Activated CD4-positive, alpha-beta T cell treated with anti-CD3 and anti-CD28 coated beads, Interleukin-10, Interleukin-2, amounts not matched to agents 100 ng/mL and 50 ng/mL, durations not matched to agents 16 hours and 8 hours (primary cell): Measurements from ENCODE around the gene OR7G1.

Source experiments
- DNase-seq: peaks from one replicate; pipeline ENCODE4 v3.0.0-alpha.2; 2020

OR7G1 gene, protein sequence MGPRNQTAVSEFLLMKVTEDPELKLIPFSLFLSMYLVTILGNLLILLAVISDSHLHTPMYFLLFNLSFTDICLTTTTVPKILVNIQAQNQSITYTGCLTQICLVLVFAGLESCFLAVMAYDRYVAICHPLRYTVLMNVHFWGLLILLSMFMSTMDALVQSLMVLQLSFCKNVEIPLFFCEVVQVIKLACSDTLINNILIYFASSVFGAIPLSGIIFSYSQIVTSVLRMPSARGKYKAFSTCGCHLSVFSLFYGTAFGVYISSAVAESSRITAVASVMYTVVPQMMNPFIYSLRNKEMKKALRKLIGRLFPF

DNA sequence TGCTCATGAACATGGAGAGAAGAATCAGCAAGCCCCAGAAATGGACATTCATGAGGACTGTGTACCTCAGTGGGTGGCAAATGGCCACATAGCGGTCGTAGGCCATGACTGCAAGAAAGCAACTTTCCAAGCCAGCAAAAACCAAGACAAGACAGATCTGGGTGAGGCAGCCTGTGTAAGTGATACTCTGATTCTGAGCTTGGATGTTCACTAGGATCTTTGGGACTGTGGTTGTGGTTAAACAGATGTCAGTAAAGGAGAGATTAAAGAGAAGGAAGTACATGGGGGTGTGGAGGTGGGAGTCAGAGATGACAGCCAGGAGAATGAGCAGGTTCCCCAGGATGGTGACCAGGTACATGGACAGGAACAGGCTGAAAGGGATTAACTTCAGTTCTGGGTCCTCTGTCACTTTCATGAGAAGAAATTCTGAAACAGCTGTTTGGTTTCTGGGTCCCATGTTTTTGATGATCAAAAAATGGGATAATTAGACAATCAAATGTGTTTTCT, at the start of gene OR7G1:
TSS of gene OR7G1 (minus strand) at position 457 of the 507 bp plus-strand sequence. CDS start at position 457, 0 bp downstream.
- DNase-seq = no peak

DNA sequence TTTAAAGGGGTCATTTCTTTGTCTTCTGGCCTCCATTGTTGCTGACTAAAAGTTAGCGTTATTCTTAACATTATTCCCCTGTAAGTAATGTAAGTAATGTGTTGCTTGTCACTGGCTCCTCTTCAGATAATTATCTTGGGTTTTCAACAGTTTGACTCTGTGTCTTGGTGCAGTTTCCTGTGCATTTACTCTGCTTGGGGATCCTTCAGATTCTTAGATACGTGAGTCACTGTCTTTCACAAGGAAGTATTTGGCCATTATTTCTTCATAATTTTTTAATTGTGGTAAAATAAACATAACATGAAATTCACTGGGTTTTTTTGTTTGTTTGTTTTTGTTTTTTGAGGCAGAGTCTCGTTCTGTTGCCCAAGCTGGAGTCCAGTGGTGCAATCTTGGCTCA, 49.7 kb upstream of the OR7G1 start:
- no peak for DNase-seq

DNA sequence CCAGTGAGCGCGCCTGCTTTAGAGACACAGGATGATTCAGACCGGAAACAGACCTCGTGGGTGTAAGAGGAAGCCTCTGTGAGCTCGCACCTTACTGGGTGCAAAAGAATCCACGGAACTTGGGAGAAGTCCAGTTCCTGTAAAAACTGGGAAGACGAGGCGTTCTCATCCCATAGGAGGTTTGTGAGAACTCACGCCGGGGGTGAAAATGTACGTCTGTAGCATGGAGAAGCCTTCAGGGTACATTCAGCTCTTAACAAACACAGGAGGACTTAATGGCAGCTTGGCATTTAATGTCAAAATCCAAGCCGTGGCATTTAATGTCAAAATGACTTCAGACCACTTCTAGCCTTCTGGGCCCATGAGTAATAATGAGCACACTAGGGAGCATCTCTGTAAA, 45.9 kb upstream of the OR7G1 start:
- no peak for DNase-seq

DNA sequence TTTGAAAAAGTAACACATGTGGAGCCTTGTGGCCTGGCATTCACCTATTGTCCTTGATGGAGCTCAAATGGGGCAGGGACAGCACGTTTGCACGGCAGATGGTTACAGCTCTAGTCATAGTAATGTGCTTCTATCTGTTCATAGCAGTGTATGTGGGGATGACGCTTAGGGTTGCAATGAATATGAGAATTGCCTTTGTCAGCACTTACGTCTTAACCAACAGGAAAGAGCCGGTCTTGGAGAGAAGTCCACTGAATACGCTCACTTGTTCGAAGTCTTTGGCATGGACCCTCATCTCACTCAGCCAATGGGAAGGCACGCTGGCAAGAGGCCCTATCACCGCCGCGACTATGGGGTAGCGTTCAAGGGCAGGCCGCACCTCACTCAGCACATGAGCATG, 44.3 kb upstream of the OR7G1 start:
- DNase-seq = no peak

DNA sequence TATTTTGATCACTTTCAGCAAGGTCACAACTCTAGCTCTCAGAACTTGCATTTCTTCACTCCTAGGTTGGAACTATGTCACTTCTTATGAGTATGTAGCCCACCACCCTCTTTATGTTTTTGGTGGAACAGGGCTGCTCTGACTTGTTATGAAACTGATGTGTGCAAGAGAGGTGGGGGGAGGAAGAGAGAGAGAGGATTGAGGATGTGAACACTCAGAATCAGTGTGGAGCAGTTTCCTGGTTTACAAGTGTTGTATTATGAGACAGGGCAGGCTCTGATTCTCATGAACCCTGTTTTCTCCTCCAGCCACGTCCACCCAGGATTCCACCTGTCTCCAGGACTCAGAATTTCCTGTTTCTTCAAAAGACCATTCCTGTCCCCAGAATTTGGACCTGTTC, 40.7 kb upstream of the OR7G1 start:
- no peak for DNase-seq

DNA sequence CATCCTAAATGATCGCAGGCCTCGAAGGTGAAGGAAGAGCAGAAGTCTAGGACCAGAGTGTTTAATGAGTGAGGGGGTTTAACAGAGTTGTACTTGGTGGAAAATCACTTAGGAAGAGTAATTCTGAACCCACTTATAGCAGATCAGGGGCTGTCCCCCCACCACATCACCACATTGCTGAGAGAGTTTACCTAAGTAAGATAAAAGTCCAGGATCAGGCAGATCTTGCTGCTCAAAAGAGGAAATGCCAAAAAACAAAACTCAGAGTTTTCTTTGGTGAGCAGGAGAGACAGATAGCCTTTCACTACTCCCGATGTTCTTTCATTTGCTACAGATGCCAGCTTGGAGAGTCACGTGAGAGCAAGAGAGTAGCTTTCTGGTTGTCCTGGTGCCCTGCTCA, 40.0 kb upstream of the OR7G1 start:
- DNase-seq = no peak

DNA sequence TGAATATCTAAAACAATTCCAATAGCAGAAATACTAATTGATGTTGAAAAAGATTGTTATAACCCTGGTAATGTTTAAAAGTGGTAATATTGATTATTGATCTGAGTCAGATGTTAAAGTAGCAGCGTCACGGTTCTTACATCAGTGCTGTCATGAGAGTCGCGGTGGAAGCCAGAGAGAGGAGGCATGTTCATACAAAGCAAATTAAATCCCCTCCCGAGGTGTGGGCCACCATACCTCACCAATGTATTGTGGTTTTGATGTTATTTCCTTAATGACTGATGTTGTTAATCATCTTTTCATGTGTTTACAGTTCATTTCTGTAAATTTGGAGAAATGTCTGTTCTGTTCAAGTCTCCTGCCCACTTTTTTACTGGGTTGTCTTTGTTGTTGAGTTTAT, 35.8 kb upstream of the OR7G1 start:
- DNase-seq = no peak

DNA sequence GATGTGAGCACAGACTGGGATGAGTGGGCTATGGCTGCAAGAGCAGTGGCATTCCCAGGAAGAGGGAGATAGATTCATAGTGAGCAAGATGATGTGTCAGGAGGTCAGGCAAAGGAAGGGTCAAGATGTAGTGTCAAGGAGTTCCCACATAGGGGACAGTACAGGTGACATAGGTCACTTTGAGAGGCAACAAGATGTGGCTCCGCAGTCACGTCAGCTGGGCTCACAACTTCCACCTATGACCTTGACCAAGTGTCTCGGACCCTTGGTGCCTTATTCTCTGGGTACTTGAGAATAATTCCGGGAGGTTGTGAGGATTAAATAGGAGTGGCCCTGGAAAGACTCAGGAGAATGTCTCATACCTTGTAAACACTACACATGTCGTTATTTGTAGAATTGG, 35.1 kb upstream of the OR7G1 start:
- DNase-seq = no peak

DNA sequence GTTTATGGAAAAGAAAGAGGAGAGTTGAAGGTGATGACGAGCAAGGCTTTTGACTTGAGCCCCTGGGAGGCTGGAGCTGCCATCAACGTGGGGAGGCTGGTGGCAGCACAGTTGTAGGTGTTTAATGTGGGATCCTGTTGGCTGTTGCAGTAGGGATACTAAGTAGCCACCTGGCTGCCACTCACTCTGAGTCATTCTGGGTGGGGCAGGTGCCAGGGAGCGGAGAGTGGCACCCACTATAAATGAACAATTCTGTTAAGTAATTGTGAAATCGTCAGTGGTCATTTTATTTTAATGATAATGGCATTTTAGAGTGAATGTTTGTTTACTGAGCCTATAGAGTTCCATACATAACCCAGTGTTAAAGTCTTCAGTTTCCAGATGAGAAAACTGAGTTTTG, 34.4 kb upstream of the OR7G1 start:
- DNase-seq = no peak

DNA sequence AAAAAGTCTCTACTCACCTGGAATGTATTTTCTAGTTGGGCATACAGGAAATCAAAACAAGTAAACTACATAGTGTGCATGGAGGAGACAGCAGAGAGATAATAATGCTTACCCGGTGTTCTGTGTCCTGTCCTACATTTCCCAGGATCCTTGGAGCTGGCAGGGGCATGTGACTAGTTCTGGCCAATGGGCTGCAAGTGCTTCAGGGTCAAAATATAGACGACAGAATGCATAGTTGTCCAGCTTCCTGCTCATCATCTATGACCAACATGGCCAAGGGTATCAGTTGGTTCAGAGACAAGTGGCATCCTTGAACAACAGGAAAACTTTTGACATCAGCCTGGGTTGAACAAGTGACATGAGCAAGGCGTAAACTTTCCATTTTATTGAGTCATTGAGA, 33.1 kb upstream of the OR7G1 start:
- no peak for DNase-seq

DNA sequence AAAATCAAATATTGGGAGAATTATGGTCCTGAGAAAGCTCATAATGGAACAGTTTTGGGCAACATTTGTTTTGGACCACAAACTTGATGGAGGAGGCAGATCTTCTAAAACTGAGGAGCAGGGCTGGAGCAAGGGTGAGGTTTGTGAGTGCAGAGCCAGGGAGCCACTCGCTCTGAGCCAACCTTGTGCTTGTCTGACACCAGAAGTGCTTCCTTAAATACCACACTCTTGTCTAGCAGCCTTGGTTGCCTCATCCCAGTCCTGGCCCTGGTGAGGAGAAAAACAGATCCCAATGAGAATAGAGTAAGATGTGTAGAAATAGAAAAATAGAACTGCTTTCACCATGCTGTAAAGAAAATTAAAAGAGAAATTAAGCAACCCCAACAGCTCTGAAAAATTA, 31.3 kb upstream of the OR7G1 start:
- no peak for DNase-seq

DNA sequence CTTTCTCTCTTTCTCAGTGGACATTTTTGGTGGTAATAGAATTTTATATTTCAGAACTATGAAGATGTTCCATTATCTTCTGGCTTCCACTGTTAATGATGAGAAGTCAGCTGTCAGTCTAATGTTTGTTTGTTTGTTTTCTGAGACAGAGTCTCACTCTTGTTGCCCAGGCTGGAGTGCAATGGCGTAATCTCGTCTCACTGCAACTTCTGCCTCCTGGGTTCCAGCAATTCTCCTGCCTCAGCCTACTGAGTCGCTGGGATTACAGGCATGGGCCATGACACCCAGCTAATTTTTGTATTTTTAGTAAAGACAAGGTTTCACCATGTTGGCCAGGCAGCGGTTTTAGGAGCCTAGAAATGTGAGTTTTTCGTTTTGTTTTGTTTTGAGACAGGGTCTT, 29.4 kb upstream of the OR7G1 start:
- DNase-seq = no peak

DNA sequence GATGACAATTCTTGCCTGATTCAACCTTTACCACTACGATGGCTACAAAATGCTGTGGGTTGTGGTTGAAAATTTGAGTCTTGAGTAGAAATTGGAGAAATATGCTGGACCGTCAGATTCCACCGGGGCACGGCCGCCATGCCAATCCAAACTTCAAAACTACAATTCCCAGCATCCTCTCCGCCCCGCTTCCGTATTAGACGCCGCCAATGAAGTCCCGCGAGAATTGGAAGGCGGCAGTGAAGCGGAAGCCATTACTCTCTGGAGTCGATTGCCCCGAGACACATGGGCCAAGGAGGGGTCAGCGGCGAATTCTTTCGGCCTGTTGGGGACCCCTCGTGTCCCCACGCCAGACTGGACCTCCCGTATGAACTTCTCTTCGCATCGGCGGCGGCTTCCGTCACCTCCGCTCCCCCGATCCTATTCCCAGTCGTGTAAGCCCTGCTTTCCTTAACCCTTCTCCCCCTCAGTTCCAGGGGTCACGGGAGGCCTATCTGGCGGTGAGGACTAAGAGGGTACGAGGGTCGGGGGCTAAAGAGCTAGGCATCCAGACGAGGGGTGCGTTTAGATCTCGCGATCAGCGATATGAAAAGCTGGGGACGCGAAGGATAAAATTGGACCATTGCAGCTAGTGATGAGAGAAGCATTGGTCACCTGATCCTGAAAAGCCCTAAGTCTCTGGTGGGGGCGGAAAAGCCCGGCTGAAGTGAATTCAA, 24.8 kb upstream of the OR7G1 start, which contains the start of gene ZNF317:
TSS of gene ZNF317 (plus strand) at position 239 of the 716 bp plus-strand sequence. CDS start 15,620 bp downstream, outside the sequence.
- DNase-seq = peak; percentile 94

DNA sequence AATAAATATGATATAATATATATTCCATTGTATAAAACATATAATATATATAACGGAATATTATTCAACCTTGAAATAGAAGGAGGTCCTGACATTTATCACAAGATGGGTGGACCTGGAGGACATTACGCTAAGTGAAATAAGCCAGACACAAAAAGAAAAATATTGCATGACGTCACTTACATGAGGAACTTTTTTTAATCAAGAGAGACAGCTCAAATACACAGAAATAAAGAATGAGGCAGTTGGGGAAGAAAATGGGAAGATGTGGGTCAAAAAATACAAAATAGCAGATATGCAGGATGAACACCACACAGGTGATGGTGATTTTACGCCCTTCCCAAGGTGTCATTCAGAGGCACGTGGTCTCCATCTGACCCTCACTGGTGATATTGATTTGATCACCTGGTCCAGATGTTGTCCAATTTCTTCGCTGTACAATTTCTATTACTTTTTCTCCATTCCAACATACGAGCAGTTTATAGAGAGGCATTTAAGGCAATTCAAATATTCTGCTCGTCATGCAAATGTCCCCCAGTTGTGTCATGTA, 24.1 kb upstream of the OR7G1 start:
- DNase-seq = no peak

DNA sequence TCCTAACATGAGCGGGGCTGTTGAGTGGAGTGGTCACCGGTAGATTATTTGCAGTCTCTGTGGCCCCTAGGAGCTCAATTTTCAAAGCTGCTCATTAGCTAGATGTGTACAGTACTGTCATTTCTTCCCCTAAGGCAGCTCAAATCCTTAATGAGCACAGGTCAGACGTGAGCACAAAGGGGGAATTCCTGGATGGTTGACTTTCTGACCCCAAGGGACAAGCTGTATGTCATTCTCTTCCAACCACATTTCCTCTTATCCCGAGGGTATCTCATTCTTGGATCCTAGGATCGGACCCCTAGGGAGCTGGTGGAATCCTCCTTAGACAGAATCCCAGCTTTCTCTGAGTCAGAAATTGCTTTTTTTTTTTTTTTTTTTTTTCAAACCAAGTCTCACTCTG, 16.9 kb upstream of the OR7G1 start:
- DNase-seq = no peak

DNA sequence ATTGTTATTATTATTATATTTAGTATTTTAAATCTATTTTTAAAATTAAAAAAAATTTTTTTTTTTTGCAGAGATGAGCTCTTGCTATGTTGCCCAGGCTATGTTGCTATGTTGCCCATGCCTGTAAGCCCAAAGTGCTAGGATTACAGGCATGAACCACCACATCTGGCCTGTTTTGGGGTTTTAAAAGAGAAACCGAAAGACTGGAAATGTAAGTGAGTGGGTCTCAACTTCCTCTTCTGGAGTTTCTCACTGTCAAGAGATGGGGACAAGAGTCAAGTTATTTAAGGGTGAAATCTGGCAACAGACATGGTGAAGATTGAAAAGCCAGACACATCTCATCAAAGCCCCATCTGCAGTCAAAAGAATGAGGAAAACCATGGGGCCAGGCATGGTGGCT, 15.4 kb upstream of the OR7G1 start:
- DNase-seq = no peak

DNA sequence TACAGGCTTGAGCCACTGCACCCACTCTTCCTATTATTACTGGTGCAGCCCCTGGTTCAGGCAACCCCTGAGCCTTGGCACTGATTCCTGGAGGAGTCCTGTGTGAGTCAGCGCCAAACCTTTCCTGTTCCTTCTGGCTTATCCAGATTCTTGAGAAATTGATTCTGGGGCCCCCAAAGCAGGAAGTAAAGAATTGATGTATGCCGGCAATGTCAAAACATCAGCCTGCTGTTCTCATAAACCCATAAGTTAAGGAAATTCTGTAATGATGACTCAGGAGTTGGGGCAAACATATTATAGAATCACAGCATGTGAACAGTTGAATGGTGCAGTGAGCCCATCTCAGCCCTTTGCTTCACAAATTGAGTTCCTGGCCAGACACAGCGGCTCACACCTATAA, 12.6 kb upstream of the OR7G1 start:
- no peak for DNase-seq

DNA sequence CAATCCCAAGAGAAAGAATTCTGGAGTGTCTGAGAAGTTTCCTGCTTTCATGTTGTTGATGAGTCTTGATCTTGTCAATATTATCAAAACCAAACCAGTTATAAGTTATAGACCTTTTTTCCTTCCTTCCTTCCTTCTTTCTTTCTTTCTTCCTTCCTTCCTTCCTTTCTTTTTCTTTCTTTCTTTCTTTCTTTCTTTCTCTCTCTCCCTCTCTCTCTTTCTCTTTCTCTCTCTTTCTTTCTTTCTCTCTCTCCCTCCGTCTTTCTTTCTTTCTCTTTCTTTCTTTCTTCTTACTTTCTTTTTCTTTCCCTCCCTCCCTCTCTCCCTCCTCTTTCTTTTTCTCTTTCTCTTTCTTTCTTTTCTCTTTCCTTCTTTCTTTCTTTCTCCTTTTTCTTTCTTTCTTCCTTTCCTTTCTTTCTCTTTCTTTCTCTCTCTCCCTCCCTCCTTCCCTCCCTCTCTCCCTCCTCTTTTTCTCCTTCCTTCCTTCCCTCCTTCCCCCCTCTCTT, 11.4 kb upstream of the OR7G1 start, which contains the start of gene OR7G3:
TSS of gene OR7G3 (minus strand) at position 51 of the 506 bp plus-strand sequence. CDS start at position 51, 0 bp downstream.
- DNase-seq = no peak

DNA sequence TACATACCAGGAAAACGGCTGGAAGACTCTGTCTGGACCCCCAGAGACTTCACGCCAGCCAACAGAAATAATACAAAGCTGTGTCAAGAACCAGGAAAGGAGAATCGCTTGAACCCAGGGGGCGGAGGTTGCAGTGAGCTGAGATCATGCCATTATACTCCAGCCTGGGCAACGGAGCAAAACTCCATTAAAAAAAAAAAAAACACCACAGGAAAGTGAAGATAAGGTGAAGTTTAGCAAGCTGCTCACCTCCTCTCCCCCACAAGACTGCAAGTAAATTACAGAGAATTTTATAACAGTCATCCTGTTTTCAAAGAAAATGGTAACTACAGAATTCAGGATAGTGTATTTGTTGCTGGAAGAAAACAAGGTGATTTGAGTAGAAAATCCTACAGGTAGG, 984 bp upstream of the OR7G1 start:
- DNase-seq = no peak

DNA sequence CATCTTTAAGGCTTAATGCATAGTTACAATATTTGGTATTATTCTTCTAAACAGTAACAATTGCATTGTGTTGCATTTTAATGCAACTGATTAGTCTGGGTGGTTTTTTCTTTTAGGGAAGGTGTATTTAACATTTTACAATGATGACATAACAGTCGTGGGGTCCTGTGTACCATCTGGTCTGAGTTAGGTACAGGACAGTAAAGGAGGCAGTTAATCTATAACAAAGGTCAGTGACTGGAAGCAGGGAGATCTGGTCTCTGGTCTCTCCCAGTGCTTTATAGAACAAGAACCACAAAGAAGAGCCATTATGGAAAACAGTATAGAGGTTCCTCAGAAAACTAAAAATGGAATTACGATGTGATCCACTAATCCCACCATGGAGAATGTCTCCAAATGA, 5.6 kb downstream of the OR7G1 start:
- DNase-seq = no peak

DNA sequence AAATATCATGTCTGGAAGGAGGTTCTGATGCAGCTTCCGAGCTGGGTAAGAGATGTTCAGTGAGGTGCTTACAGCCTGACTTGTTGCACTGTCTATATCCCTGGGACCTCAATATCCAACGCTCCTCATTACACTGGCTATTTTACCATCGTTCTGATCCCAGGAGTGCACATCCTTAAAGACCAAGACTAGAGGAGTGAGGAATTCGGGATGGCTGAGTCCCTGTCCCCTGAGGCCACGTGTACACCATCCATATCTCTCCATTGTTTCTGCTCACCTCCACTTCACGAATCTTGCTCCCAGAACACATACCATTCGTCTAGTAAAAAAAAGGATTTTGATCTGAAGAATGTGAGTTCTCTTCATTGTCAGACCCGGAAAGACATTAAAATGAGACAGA, 8.2 kb downstream of the OR7G1 start, which contains the start of gene OR7G2:
TSS of gene OR7G2 (minus strand) at position 101 of the 400 bp plus-strand sequence. CDS start 4,232 bp downstream, outside the sequence.
- DNase-seq = no peak

DNA sequence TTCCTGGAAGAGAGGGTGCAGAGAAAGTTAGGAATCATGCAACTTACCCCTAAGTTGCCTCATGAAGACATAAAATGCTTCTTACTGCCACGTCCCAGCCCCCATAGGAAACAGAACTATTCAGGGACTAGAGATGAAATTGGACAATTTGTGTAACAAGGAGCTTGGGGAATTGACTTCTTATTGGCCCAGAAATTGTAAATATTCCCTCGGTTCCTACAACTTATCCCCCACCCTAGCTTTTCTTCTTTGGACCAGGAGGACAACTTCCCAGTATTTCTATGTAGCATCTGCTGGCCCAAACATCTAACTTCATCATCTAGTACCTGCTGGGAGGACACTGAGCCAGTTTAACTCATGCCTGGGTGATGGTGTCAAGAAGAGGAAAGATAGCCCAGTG, 28.8 kb downstream of the OR7G1 start, which contains the start of gene OR1M1:
TSS of gene OR1M1 (plus strand) at position 301 of the 400 bp plus-strand sequence. CDS start 6,184 bp downstream, outside the sequence.
- DNase-seq = no peak

DNA sequence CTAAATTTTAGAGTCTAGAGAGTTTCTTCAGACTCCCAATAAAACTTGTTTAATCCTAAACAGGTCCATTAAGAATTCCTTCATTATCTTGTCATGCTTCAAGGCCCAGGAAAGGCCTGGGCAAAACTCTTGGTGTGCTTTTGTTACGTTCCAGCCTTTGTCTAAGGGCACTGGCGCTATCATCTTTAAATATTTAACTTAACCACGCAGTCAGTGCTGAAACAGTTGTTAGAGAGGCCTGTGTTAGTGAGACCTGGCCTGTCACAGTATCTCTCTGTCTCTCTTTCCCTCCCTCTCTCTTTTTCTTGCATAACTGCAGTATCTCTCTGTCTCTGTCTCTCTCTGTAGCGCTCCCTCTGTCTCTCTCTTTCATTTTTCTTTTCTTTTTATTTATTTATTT, 36.9 kb downstream of the OR7G1 start:
- no peak for DNase-seq
